Measurements from ENCODE around the gene CSTF2T.
A peak's percentile ranks its signal among the peaks of the same experiment; 100 is the strongest.
"Not testable (repeated sequence)": the region's sequence is repeated elsewhere in the genome, so short reads cannot be mapped to it uniquely, and the experiment has no call there.

Gene CSTF2T

GRCh38 chr10:51698473-51699063 lies 827 bp downstream of the CSTF2T start:
- no peak for DNase-seq (ENCODE audit: low read depth in 2 of 2)

- DNase-seq (ENCODE audit: low read depth in 2 of 2), result no peak
These were observed 3.1 kb downstream of the CSTF2T start for GRCh38 chr10:51696251-51696650.

DNA sequence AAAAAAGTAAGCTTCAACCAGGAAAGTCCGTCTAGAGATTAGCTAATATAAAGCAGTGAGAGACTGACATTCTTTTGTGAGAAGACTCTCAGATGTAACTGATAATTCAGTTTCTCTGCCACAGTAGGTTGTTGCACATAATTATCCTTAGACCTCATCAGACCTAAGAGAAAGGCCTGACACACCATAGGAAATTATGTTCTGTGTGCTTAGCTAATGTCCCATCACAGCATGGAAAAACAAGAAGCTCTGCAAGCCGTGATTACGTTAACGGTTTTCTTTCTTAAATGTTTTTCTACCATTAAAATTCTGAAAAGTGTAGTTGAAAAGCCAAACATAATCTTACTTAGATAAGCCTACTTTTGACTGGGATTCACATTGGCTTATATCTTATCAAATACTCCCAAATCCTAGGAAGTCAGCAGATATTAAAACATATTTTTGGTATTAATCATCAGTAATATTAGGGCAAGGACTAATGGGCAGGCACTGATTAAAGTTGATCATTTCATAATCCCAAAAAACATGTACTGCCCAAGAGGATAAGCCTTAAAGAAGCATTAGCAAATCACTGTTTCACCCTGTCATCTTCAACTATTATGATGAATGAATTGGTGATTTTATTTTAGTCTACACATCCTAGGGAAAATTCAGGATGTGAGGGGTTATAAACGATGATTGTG lies 5.2 kb downstream of the CSTF2T start:
- DNase-seq (ENCODE audit: low read depth in 2 of 2), result no peak

DNA sequence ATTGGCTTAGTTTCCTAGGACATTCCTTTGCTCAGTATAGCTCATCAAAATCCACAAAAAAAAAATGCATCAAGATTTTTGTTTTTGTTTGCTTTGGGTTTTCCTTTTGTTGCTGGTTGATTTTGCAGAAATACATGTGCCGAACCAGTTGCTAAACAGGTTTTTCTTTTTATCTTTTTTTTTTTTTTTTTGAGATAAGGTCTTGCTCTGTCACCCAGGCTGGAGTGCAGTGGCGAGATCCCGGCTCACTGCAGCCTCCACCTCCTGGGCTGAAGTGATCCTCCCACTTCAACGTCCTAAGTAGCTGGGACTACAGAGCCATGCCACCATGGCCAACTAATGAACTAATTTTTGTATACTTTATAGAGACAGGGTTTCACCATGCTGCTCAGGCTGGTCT lies 8.3 kb downstream of the CSTF2T start:
- DNase-seq (ENCODE audit: low read depth in 2 of 2), result no peak

- no peak for DNase-seq (ENCODE audit: low read depth in 2 of 2)
These were observed 9.9 kb downstream of the CSTF2T start for GRCh38 chr10:51689536-51689935.

- DNase-seq (ENCODE audit: low read depth in 2 of 2), result not testable (repeated sequence)
These were observed 10.6 kb downstream of the CSTF2T start for GRCh38 chr10:51688826-51689225.

DNA sequence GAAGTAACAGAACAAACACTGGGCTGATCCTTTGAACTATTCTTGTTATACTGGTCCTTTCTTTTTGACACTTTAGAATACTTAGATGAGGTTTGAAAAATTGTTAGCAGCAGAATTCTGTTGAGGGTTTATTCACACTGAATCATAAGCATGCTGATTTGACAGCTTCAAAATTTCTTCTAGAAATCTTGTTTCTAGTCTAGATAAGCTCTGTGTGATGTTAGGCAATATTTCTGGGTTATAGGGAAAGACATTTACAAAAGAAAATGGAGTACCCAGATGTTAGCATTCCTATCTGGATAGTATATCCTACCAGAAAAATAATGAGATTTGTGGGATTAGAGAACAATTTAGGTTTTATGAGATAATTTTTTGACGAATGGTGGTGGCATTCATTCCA lies 12.1 kb downstream of the CSTF2T start:
- no peak for DNase-seq (ENCODE audit: low read depth in 2 of 2)

- no peak for DNase-seq (ENCODE audit: low read depth in 2 of 2)
These were observed 13.6 kb downstream of the CSTF2T start for GRCh38 chr10:51685768-51686167.

- no peak for DNase-seq (ENCODE audit: low read depth in 2 of 2)
These were observed 16.2 kb downstream of the CSTF2T start for GRCh38 chr10:51683031-51683691.

DNA sequence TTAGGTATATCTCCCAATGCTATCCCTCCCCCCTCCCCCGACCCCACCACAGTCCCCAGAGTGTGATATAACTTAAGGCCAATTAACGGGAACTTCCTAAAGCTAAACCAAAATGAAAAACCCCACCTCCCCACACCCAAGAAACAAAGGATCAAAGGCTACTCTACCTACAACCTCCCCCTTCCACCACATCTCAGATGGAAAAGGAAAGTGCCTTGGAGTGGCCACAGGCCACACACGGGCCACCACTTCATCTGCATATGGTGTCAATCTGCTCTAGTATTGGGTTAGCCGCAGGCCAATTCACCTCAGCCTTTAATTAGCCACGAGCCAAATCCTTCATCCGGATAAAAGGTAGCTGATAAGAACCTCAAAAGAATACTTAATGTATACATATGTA lies 19.6 kb downstream of the CSTF2T start:
- no peak for DNase-seq (ENCODE audit: low read depth in 2 of 2)

- DNase-seq (ENCODE audit: low read depth in 2 of 2), result no peak
These were observed 24.3 kb downstream of the CSTF2T start for GRCh38 chr10:51675088-51675487.

GRCh38 chr10:51672039-51672535 lies 27.3 kb downstream of the CSTF2T start:
- DNase-seq (ENCODE audit: low read depth in 2 of 2), result no peak

GRCh38 chr10:51669041-51669440 lies 30.4 kb downstream of the CSTF2T start:
- no peak for DNase-seq (ENCODE audit: low read depth in 2 of 2)

GRCh38 chr10:51668336-51668689 lies 31.1 kb downstream of the CSTF2T start:
- no peak for DNase-seq (ENCODE audit: low read depth in 2 of 2)

GRCh38 chr10:51667678-51668335 lies 31.6 kb downstream of the CSTF2T start:
- DNase-seq (ENCODE audit: low read depth in 2 of 2), result peak in 1 of 2 experiments; percentile 9

DNA sequence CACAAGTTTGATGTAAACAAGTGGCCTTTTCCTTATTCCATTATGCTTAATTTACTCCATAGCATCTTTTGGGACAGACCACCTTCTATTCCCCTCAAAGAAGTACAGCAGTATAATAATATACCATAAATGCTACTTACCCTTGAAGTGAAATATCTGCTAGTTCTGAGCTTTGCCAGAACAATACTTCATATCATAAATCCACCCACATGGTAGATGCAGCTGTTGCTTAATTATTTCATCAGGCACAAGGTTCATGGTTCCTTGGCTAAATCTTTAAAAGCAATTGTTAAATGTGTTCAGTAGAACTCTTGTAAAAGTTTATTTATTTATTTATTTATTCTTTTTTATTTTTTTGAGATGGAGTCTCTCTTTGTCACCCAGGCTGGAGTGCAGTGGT lies 32.9 kb downstream of the CSTF2T start:
- DNase-seq (ENCODE audit: low read depth in 2 of 2), result no peak

DNA sequence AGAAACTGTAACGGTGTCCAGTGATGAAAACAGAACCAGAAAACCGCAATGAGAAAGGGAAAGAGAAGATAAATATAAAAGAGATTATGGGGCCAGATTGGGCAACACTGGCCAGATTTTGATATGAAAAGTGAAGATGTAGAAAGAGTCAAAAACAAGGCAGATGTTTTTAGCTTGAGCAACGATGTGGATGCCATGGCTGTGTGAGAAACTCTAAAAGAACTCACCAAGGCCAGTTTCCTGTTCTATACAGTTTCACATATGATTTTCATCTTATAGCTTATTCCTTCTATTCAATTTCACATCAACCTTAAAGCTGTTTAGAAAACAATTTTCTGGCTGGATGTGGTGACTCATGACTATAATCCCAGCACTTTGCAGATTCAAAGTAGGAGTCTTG lies 36.3 kb downstream of the CSTF2T start:
- DNase-seq (ENCODE audit: low read depth in 2 of 2), result peak in 1 of 2 experiments; percentile 9

GRCh38 chr10:51659344-51659743 lies 40.1 kb downstream of the CSTF2T start:
- no peak for DNase-seq (ENCODE audit: low read depth in 2 of 2)

DNA sequence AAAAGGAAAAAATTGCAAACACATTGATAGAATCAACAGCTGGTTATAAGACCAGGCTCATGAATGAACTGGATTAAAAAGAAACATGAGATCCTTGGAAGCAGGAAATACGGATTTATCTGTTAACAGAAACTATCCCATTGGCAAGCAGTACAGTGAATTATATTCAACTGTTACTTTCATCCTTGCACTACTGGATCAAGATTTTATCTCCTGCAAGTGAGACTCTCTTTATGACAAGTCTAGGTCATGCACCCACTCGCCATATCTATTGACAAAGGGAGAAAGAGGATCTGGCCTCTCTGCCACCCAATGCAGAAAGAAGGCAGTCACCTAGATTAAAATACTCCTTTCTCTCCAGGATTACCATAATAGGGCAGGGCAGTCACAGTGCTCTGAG lies 41.4 kb downstream of the CSTF2T start:
- DNase-seq (ENCODE audit: low read depth in 2 of 2), result no peak

- DNase-seq (ENCODE audit: low read depth in 2 of 2), result no peak
These were observed 42.9 kb downstream of the CSTF2T start for GRCh38 chr10:51656503-51656902.

DNA sequence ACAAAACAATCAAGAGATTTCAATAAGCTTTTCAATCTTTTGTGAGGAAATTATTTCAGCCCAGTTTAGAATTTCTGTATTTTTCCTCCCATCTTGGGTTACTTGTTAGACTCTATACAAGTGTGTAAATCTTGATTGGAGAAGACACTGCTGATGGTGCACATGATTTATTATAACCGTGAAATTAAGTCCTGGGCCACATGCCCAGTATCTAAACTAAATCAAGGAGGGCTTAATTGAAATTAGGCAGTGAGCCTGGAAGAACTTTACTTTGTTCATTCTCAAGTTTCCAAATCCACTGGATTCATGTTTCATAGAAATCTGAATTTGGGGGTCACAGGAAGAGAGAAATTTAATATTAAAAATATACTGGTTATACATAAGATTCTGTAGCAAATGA lies 44.5 kb downstream of the CSTF2T start:
- DNase-seq (ENCODE audit: low read depth in 2 of 2), result peak in 1 of 2 experiments; percentile 29

DNA sequence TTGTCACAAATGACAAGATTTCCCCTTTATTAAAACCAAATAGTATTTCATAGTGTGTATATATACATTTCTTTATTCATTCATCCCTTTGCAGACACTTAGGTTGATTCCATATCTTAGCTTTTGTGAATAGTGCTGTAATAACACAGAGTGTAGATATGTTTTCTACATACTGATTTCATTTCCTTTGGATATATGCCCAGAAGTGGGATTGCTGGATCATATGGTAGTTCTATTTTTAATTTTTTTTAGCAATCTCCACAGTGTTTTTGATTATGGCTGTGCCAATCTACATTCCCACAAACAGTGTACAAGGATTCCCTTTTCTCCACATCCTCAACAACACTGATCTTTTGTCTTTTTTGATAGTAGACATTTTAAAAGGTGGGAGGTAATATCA lies 46.4 kb downstream of the CSTF2T start:
- DNase-seq (ENCODE audit: low read depth in 2 of 2), result peak in 1 of 2 experiments; percentile 44

DNA sequence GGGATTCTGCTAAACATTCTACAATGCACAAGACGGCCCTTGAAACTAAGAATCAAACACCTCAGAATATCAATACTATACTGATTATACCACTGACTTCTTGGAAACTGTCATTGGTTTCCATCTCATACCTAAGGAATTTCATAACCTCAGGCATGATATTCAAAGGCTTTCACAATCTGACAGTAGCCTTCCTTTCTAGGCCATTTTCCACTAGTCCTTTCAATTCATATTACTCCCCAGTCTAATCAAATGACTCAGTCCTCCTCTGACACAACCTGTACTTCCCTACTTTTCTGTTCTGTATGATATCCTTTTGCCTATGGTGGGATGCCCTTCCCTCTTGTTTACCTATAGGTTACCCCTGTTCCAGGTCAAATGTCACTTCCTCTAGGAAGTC lies 48.3 kb downstream of the CSTF2T start:
- DNase-seq (ENCODE audit: low read depth in 2 of 2), result peak in 1 of 2 experiments; percentile 35

Data from fibroblast of skin of left biceps (primary cell).